Prostate gland (tissue), 2 donors: Measurements from ENCODE around the gene ATP9B. TPM values are rescaled to one million over a fixed set of nuclear protein-coding genes. Genes with fewer than 3 reads are reported as not detected.

ENCODE experiments used
- DNase-seq: peaks from one replicate; pipeline ENCODE4 v3.0.0-alpha.2; 2019; ENCODE audit warnings: low spot score
- H3K27ac ChIP-seq, 2 donors: fragments of 200-600 bp; sonication (generic); 2 replicates each; pipeline ENCODE4 v1.5.1; 2017 to 2019
- H3K27me3 ChIP-seq: fragments of 200-600 bp; sonication (generic); replicated peaks from 2 replicates; pipeline ENCODE4 v1.5.1; 2019; ENCODE audit not compliant: insufficient read depth
- H3K36me3 ChIP-seq, 2 donors: fragments of 200-600 bp; sonication (generic); 1 replicate in 1 of 2; 2 replicates in 1 of 2; pipeline versions ENCODE4 v1.5.1 to v1.8.1; 2017 to 2019
- H3K4me1 ChIP-seq: fragments of 200-600 bp; sonication (generic); replicated peaks from 2 replicates; pipeline ENCODE4 v1.5.1; 2019
- H3K4me3 ChIP-seq, 2 donors: fragments of 200-600 bp; sonication (generic); 2 replicates each; pipeline ENCODE4 v1.5.1; 2017 to 2019
- H3K9me3 ChIP-seq: fragments of 200-600 bp; sonication (generic); 2 replicates; pipeline ENCODE4 v1.5.1; 2017
- POLR2A ChIP-seq: fragments of 450-650 bp; IDR thresholded peaks from one replicate; pipeline ENCODE4 v1.6.1; 2016; ENCODE audit warnings: antibody characterized with exemption, mild to moderate bottlenecking
- POLR2AphosphoS5 ChIP-seq: sonication (generic); formaldehyde crosslinking; IDR thresholded peaks from one replicate; pipeline ENCODE4 v1.6.1; 2017; ENCODE audit warnings: antibody characterized with exemption
- WGBS: methylation state at CpG from one replicate; pipeline ENCODE4 v1.1.5; 2018; 5-methylcytosine and 5-hydroxymethylcytosine counted together
- intact Hi-C: fragments of 100-400 bp; cut with DNase I; formaldehyde crosslinking; loops from one replicate; pipeline ENCODE4 v1.14.2; 2022
- total RNA-seq, 2 donors: library from RNA; depleted of rRNA; stranded (reverse); fragments of >200 nt; gene quantifications; one replicate each; pipeline ENCODE4 v1.1.0, GENCODE V29; 2016
- TF ChIP-seq, protein P1 (sequence below), 4 experiments: fragments of 200-600 bp in 2 of 4; fragments of 450-650 bp in 2 of 4; sonication (generic) in 2 of 4; IDR thresholded peaks; 1 replicate in 3 of 4; 2 replicates in 1 of 4; pipeline ENCODE4 v1.5.1; 2016 to 2019; ENCODE audit warnings: antibody characterized with exemption in 4 of 4, mild to moderate bottlenecking in 2 of 4, moderate library complexity in 2 of 4

ATP9B gene
- total RNA-seq, 2 donors from 2014 or later = 33.8 to 55.6 TPM

GRCh38 chr18:79118797-79119196 lies 49.6 kb downstream of the ATP9B start:
- intact Hi-C loops = no loop called here
- H3K4me1 ChIP-seq = no peaks in the 10 kb centered on the region
- no peaks in the 10 kb centered on the region for H3K36me3 ChIP-seq
- no peaks in the 10 kb centered on the region for H3K27me3 ChIP-seq
- no peak overlapping the region for H3K4me3 ChIP-seq
- H3K27ac ChIP-seq = no peak overlapping the region
- H3K9me3 ChIP-seq = no peaks in the 10 kb centered on the region
- no peak for TF ChIP-seq POLR2AphosphoS5
- TF ChIP-seq, protein P1, sequence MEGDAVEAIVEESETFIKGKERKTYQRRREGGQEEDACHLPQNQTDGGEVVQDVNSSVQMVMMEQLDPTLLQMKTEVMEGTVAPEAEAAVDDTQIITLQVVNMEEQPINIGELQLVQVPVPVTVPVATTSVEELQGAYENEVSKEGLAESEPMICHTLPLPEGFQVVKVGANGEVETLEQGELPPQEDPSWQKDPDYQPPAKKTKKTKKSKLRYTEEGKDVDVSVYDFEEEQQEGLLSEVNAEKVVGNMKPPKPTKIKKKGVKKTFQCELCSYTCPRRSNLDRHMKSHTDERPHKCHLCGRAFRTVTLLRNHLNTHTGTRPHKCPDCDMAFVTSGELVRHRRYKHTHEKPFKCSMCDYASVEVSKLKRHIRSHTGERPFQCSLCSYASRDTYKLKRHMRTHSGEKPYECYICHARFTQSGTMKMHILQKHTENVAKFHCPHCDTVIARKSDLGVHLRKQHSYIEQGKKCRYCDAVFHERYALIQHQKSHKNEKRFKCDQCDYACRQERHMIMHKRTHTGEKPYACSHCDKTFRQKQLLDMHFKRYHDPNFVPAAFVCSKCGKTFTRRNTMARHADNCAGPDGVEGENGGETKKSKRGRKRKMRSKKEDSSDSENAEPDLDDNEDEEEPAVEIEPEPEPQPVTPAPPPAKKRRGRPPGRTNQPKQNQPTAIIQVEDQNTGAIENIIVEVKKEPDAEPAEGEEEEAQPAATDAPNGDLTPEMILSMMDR (IDR thresholded peaks at IDR 0.05) = no peak
- no peak for TF ChIP-seq POLR2A
- WGBS = 84% methylated on average over 5 of the region's 5 CpGs
- DNase-seq = no peak

DNA sequence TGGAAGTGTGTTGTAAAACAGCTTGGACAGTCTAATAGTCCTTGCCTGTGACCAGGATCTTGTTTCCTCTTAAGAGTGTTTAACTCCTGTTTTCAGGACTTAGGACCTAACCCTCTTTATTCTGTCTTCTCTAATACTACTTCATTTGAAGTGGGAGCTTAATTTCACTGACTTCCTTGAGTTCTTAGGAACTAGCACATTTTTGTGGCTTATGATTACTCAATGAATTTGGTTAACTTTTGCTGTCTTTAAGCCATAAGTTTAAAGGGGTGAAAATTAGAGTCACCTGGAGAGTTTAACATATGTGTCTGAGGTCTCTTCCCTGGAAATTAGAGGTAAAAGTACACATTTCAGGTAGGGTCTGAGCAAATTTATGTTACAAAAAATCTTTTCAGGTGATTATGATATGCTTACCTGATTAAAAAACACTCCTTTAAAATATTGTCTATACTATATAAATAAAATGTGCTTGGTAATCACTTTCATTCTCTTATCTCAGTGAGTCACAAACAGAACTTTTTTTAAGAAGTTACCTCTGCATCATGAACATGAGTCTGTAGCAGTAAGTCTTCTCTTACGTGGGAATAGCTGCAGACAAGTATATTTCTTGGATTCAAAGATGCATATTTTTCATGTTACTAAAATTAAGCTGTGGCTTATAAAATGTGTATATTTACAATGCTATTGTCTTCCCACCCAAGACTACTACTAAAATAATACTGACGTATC lies 52.7 kb downstream of the ATP9B start:
- TF ChIP-seq POLR2AphosphoS5 = no peak
- TF ChIP-seq, protein P1 (IDR thresholded peaks at IDR 0.05) = no peak
- TF ChIP-seq POLR2A = no peak
- DNase-seq = no peak

GRCh38 chr18:79123948-79124347 lies 54.8 kb downstream of the ATP9B start:
- WGBS = 44% methylated on average over 2 of the region's 2 CpGs
- Histone ChIP-seq H3K4me1 (no peaks in the 10 kb centered on the region), H3K4me3 (no peak overlapping the region), H3K27me3 (no peaks in the 10 kb centered on the region), H3K36me3 (no peaks in the 10 kb centered on the region), H3K27ac (no peak overlapping the region), H3K9me3 (no peaks in the 10 kb centered on the region)
- DNase-seq = no peak
- intact Hi-C loops = no loop called here
- TF ChIP-seq POLR2A (no peak), POLR2AphosphoS5 (no peak)
- TF ChIP-seq, protein P1 (IDR thresholded peaks at IDR 0.05) = no peak

More for the DNA sequence above, 52.7 kb downstream of the ATP9B start:
- Histone ChIP-seq H3K4me1 (no peaks in the 10 kb centered on the region), H3K36me3 (no peaks in the 10 kb centered on the region), H3K27me3 (no peaks in the 10 kb centered on the region), H3K4me3 (no peak overlapping the region), H3K27ac (no peak overlapping the region), H3K9me3 (no peaks in the 10 kb centered on the region)
- intact Hi-C loops = no loop called here
- 84% methylated on average over 2 of the region's 2 CpGs for WGBS

DNA sequence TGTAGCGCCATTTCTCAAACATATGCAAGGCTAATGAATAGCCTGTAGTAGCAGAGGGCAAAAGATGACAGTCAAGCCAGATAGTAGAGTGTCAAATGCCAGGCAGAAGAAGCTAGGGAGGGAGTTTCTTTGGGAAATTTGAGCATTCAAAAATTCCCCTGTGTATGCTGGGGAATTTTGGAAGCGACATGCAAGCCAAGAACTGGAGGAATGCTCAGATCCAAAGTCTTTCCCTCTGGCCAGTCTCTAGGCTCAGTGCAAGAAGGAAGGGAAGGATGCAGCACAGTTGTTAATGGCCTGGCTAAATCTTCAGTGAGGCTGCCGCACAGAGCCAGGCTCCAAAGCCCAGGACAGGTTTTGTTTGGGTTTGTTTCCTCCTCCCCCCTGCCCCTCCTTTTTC lies 59.9 kb downstream of the ATP9B start:
- H3K27me3 ChIP-seq = no peaks in the 10 kb centered on the region
- WGBS = 85% methylated on average over 3 of the region's 3 CpGs
- TF ChIP-seq POLR2A (no peak), POLR2AphosphoS5 (no peak)
- TF ChIP-seq, protein P1 (IDR thresholded peaks at IDR 0.05) = no peak

DNA sequence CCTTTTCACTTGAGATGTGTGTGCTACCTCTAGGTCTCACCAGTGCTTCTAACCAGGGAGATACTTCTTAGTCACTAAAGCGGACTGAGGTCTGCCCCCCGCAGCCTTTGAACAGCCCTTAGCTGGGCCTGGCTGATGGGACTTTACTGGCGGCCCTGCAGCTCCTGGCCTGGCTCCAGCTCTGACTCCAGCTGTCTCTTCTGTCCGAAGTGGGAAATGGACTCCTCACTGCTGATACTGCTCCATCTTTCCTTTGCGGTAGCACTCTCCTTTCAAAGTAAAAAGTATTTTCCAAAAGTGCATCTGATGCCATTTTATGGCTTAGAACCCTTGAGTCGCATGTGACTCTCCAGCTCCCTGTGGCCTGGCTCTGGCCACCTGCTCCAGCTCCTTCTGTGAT lies 64.5 kb downstream of the ATP9B start:
- no peak for DNase-seq
- Histone ChIP-seq H3K36me3 (no peaks in the 10 kb centered on the region), H3K27me3 (no peaks in the 10 kb centered on the region), H3K9me3 (no peaks in the 10 kb centered on the region), H3K4me1 (no peaks in the 10 kb centered on the region), H3K27ac (no peak overlapping the region), H3K4me3 (no peak overlapping the region)
- WGBS = 90% methylated on average over 6 of the region's 6 CpGs
- TF ChIP-seq, protein P1 (IDR thresholded peaks at IDR 0.05) = no peak
- TF ChIP-seq POLR2AphosphoS5 = no peak
- no peak for TF ChIP-seq POLR2A
- intact Hi-C loops = no loop called here

More for the DNA sequence above, 59.9 kb downstream of the ATP9B start:
- Histone ChIP-seq H3K4me1 (no peaks in the 10 kb centered on the region), H3K36me3 (no peaks in the 10 kb centered on the region), H3K4me3 (no peak overlapping the region), H3K27ac (no peak overlapping the region), H3K9me3 (no peaks in the 10 kb centered on the region)
- intact Hi-C loops = no loop called here
- no peak for DNase-seq
